CD14-positive monocyte (primary cell): ENCODE data around the gene MALSU1. TPM values are rescaled to one million over a fixed set of nuclear protein-coding genes. Genes with fewer than 3 reads are reported as not detected.

Experiments used
- DNase-seq, 3 donors: peaks; one replicate each; pipeline ENCODE4 v3.0.0-alpha.2; 2011 to 2022
- H2AFZ ChIP-seq: 2 replicates; pipeline ENCODE4 v1.6.0; 2012; ENCODE audit warnings: mild to moderate bottlenecking, low read depth, low read length, inconsistent platforms; ENCODE audit not compliant: insufficient read depth, poor library complexity, severe bottlenecking
- H3K27ac ChIP-seq, 2 donors: 1 replicate in 1 of 2; 2 replicates in 1 of 2; pipeline ENCODE4 v1.5.1; 2012 to 2013; ENCODE audit warnings: low read length in 2 of 2, control low read depth in 1 of 2, inconsistent platforms in 1 of 2, low read depth in 1 of 2, mild to moderate bottlenecking in 1 of 2
- H3K27me3 ChIP-seq, 2 donors: one replicate each; pipeline versions ENCODE4 v1.6.0 to v1.6.1; 2011 to 2013; ENCODE audit warnings: low read length in 2 of 2; ENCODE audit not compliant: control insufficient read depth in 2 of 2, insufficient read depth in 2 of 2
- H3K36me3 ChIP-seq, 2 donors: replicated peaks in 1 of 2; 1 replicate in 1 of 2; 2 replicates in 1 of 2; pipeline versions ENCODE4 v1.5.1 to v1.6.1; 2012 to 2013; ENCODE audit warnings: low read length in 2 of 2, control low read depth in 1 of 2, inconsistent platforms in 1 of 2, mild to moderate bottlenecking in 1 of 2; ENCODE audit not compliant: insufficient read depth in 2 of 2, control insufficient read depth in 1 of 2
- H3K4me1 ChIP-seq, 2 donors: 1 replicate in 1 of 2; 2 replicates in 1 of 2; pipeline versions ENCODE4 v1.5.1 to v1.6.1; 2012 to 2013; ENCODE audit warnings: low read length in 2 of 2, control low read depth in 1 of 2, inconsistent platforms in 1 of 2, mild to moderate bottlenecking in 1 of 2, moderate library complexity in 1 of 2; ENCODE audit not compliant: insufficient read depth in 2 of 2, control insufficient read depth in 1 of 2
- H3K4me2 ChIP-seq: replicated peaks from 2 replicates; pipeline ENCODE3; 2012; ENCODE audit warnings: low read length, moderate library complexity, mild to moderate bottlenecking; ENCODE audit not compliant: poor library complexity, severe bottlenecking; ENCODE audit errors: extremely low read depth
- H3K4me3 ChIP-seq, 3 experiments: fragments of 200-600 bp in 1 of 3; sonication (generic) in 1 of 3; replicated peaks in 1 of 3; 1 replicate in 2 of 3; 2 replicates in 1 of 3; pipeline ENCODE4 v1.5.1; 2011 to 2013; ENCODE audit warnings: low read length in 3 of 3, mild to moderate bottlenecking in 3 of 3, control low read depth in 2 of 3, low read depth in 2 of 3, inconsistent platforms in 1 of 3, moderate library complexity in 1 of 3
- H3K79me2 ChIP-seq: 2 replicates; pipeline ENCODE4 v1.6.0; 2012; ENCODE audit warnings: mild to moderate bottlenecking, control low read depth, inconsistent platforms, low read length, moderate library complexity; ENCODE audit not compliant: insufficient read depth
- H3K9ac ChIP-seq: 2 replicates; pipeline ENCODE4 v1.6.0; 2017; ENCODE audit warnings: low read length, mild to moderate bottlenecking; ENCODE audit not compliant: insufficient read depth, poor library complexity, severe bottlenecking
- H3K9me3 ChIP-seq, 2 donors: replicated peaks in 1 of 2; 1 replicate in 1 of 2; 2 replicates in 1 of 2; pipeline versions ENCODE4 v1.5.1 to v1.6.1; 2012 to 2013; ENCODE audit warnings: low read length in 2 of 2, control low read depth in 1 of 2; ENCODE audit not compliant: control insufficient read depth in 1 of 2, insufficient read depth in 1 of 2
- H4K20me1 ChIP-seq: 2 replicates; pipeline ENCODE4 v1.6.0; 2012; ENCODE audit warnings: mild to moderate bottlenecking, low read length, control low read depth, moderate library complexity; ENCODE audit not compliant: insufficient read depth
- H3K27ac Mint-ChIP-seq, 7 donors: one replicate each; pipeline ENCODE4 v1.8.0; 2020; ENCODE audit warnings: mild to moderate bottlenecking in 7 of 7, mixed read lengths in 7 of 7, moderate library complexity in 6 of 7, inconsistent platforms in 2 of 7
- H3K27me3 Mint-ChIP-seq, 3 donors: one replicate each; pipeline ENCODE4 v1.8.0; 2021 to 2022; ENCODE audit warnings: low read depth in 3 of 3, mild to moderate bottlenecking in 3 of 3, mixed read lengths in 3 of 3, moderate library complexity in 3 of 3, inconsistent platforms in 1 of 3
- H3K36me3 Mint-ChIP-seq, 2 donors: one replicate each; pipeline ENCODE4 v1.8.0; 2020; ENCODE audit warnings: mixed read lengths in 2 of 2, inconsistent platforms in 1 of 2, mild to moderate bottlenecking in 1 of 2
- H3K4me1 Mint-ChIP-seq: one replicate; pipeline ENCODE4 v1.8.0; 2020; ENCODE audit warnings: mild to moderate bottlenecking, mixed read lengths
- H3K4me3 Mint-ChIP-seq, 2 donors: one replicate each; pipeline ENCODE4 v1.8.0; 2020; ENCODE audit warnings: mild to moderate bottlenecking in 2 of 2, mixed read lengths in 2 of 2, moderate library complexity in 1 of 2
- H3K9me3 Mint-ChIP-seq, 7 donors: one replicate each; pipeline ENCODE4 v1.8.0; 2020 to 2022; ENCODE audit warnings: mixed read lengths in 7 of 7, mild to moderate bottlenecking in 6 of 7, moderate library complexity in 6 of 7, inconsistent platforms in 2 of 7
- CTCF ChIP-seq: fragments of 200-600 bp; IDR thresholded peaks from one replicate; pipeline ENCODE4 v1.8.0; 2022; ENCODE audit warnings: antibody characterized with exemption, mild to moderate bottlenecking
- WGBS: methylation state at CpG from one replicate; pipeline ENCODE4 v1.1.5; 2013; ENCODE audit warnings: missing lambda C conversion rate; ENCODE audit not compliant: insufficient coverage; 5-methylcytosine and 5-hydroxymethylcytosine counted together
- intact Hi-C, 2 donors: fragments of 100-400 bp; cut with micrococcal nuclease; formaldehyde crosslinking; loops; one replicate each; pipeline versions ENCODE4 v1.15.0 to v1.15.1; 2023
- polyA plus RNA-seq, 3 donors: library from polyadenylated mRNA; depleted of rRNA in 1 of 3; unstranded in 2 of 3; stranded (reverse) in 1 of 3; fragments of 300-500 nt in 2 of 3; fragments of >200 nt in 1 of 3; fragmentation: Illumina TruSeq in 2 of 3; gene quantifications; 1 replicate in 2 of 3; 2 replicates in 1 of 3; pipeline ENCODE4 v1.2.3, GENCODE V29; 2012 to 2021

Gene MALSU1
- polyA plus RNA-seq, 3 donors, result 16.8 to 41.5 (median 41.4) TPM

GRCh38 chr7:23332193-23332592 is 33.1 kb downstream of the MALSU1 start:
- peaks cover 7 to 10% of the 10 kb centered on the region in 2 donors for H3K4me1 ChIP-seq
- no peak overlapping the region for H3K4me3 ChIP-seq
- peaks cover 15% of the 10 kb centered on the region for H3K4me1 Mint-ChIP-seq
- no peaks in the 10 kb centered on the region for H3K27me3 ChIP-seq
- no peak overlapping the region for H3K4me2 ChIP-seq
- H3K4me3 Mint-ChIP-seq, result no peak overlapping the region
- TF ChIP-seq CTCF, result no peak
- peaks cover 0 to 1% (median 0%) of the 10 kb centered on the region in 3 donors for H3K27me3 Mint-ChIP-seq
- no peaks in the 10 kb centered on the region for H3K36me3 ChIP-seq
- no peaks in the 10 kb centered on the region for H3K9me3 ChIP-seq
- H3K9me3 Mint-ChIP-seq, result peaks cover 0 to 6% (median 0%) of the 10 kb centered on the region in 7 donors
- H3K36me3 Mint-ChIP-seq, result no peaks in the 10 kb centered on the region
- H3K9ac ChIP-seq, result no peak overlapping the region
- no peaks in the 10 kb centered on the region for H3K79me2 ChIP-seq
- H3K27ac ChIP-seq, result no peak overlapping the region
- H4K20me1 ChIP-seq, result no peaks in the 10 kb centered on the region
- H3K27ac Mint-ChIP-seq, result no peak overlapping the region
- no peak for DNase-seq
- intact Hi-C loops, result no loop called here
- no peak overlapping the region for H2AFZ ChIP-seq

- Mint-ChIP-seq H3K36me3 (no peaks in the 10 kb centered on the region), H3K9me3 (peaks cover 0 to 6% (median 2%) of the 10 kb centered on the region in 7 donors), H3K4me3 (no peak overlapping the region), H3K27ac (no peak overlapping the region), H3K4me1 (peaks cover 15% of the 10 kb centered on the region), H3K27me3 (peaks cover 0 to 1% (median 0%) of the 10 kb centered on the region in 3 donors)
- no peak overlapping the region for H3K27ac ChIP-seq
- H3K4me3 ChIP-seq, result no peak overlapping the region
- no peak overlapping the region for H3K4me2 ChIP-seq
- intact Hi-C loops, result no loop called here
- WGBS, result 80% methylated on average over 1 of the region's 4 CpGs
- no peak overlapping the region for H3K9ac ChIP-seq
- peaks cover 7 to 10% of the 10 kb centered on the region in 2 donors for H3K4me1 ChIP-seq
- TF ChIP-seq CTCF, result no peak
- no peak overlapping the region for H2AFZ ChIP-seq
- no peaks in the 10 kb centered on the region for H3K27me3 ChIP-seq
- H3K36me3 ChIP-seq, result no peaks in the 10 kb centered on the region
- H3K79me2 ChIP-seq, result no peaks in the 10 kb centered on the region
- no peaks in the 10 kb centered on the region for H4K20me1 ChIP-seq
- DNase-seq, result no peak
- no peaks in the 10 kb centered on the region for H3K9me3 ChIP-seq
Measured at GRCh38 chr7:23332910-23333612, 33.9 kb downstream of the MALSU1 start.
